Right lobe of liver (tissue), 6 donors: ENCODE data around the gene NEK4. TPM values are rescaled to one million over a fixed set of nuclear protein-coding genes. Genes with fewer than 3 reads are reported as not detected.

ENCODE experiments used
- ATAC-seq, 4 donors: fragments of 200-7000 bp; cut with Tn5 transposase; one replicate each; pipeline ENCODE4 v1.9.1; 2020; ENCODE audit warnings: mild to moderate bottlenecking in 4 of 4, moderate library complexity in 4 of 4
- DNase-seq, 3 donors: peaks; one replicate each; pipeline ENCODE4 v3.0.0-alpha.2; 2020
- H3K27ac ChIP-seq, 3 donors: fragments of 200-600 bp; one replicate each; pipeline ENCODE4 v1.8.0; 2022
- H3K27me3 ChIP-seq, 2 donors: fragments of 200-600 bp; one replicate each; pipeline ENCODE4 v1.8.0; 2022
- H3K36me3 ChIP-seq, 4 donors: fragments of 200-600 bp; sonication (generic) in 1 of 4; one replicate each; pipeline versions ENCODE4 v1.5.1 to v1.8.0; 2017 to 2022; ENCODE audit warnings: control low read depth in 1 of 4
- H3K4me1 ChIP-seq, 4 donors: fragments of 200-600 bp; sonication (generic) in 1 of 4; one replicate each; pipeline versions ENCODE4 v1.5.1 to v1.8.0; 2017 to 2022; ENCODE audit warnings: control low read depth in 1 of 4
- H3K4me3 ChIP-seq, 3 donors: fragments of 200-600 bp; one replicate each; pipeline ENCODE4 v1.8.0; 2022
- H3K9me3 ChIP-seq, 4 donors: fragments of 200-600 bp; sonication (generic) in 1 of 4; one replicate each; pipeline versions ENCODE4 v1.5.1 to v1.8.0; 2017 to 2022; ENCODE audit warnings: control low read depth in 1 of 4
- POLR2A ChIP-seq: fragments of 450-650 bp; IDR thresholded peaks from one replicate; pipeline ENCODE4 v1.6.1; 2017; ENCODE audit warnings: antibody characterized with exemption, mild to moderate bottlenecking
- WGBS: methylation state at CpG from one replicate; pipeline ENCODE4 v1.1.6; 2018; ENCODE audit warnings: low coverage, low lambda C conversion rate; ENCODE audit not compliant: insufficient coverage; ENCODE audit errors: missing lambda C conversion rate; 5-methylcytosine and 5-hydroxymethylcytosine counted together
- intact Hi-C, 2 donors: fragments of 100-400 bp; cut with DNase I; formaldehyde crosslinking; loops; one replicate each; pipeline versions ENCODE4 v1.11.2 to v1.14.1; 2022
- total RNA-seq, 6 experiments: library from RNA; depleted of rRNA in 2 of 6; stranded (reverse); fragments of >200 nt in 2 of 6; fragmentation: NEBNext Ultra II Directional in 3 of 6; extraction: Animal tissue kit (Norgen Biotek cat#: 25700) in 3 of 6; gene quantifications; one replicate each; pipeline versions ENCODE4 v1.1.0 to v1.2.4, GENCODE V29; 2016 to 2023
- TF ChIP-seq, protein P1 (sequence below), 4 donors: fragments of 200-600 bp in 3 of 4; fragments of 450-650 bp in 1 of 4; IDR thresholded peaks; one replicate each; pipeline versions ENCODE4 v1.5.1 to v1.8.0; 2016 to 2022; ENCODE audit warnings: antibody characterized with exemption in 4 of 4, mild to moderate bottlenecking in 2 of 4
- donor health status: DM: no; HTN: yes; CAD: no.
- donor health status: DM: no; HTN: no; CAD: no.
- donor health status: DM: no; HTN: no; CAD: no.
- donor health status: DM: no; HTN: yes; CAD: no.
- donor health status: DM: no; HTN: yes; CAD: no.

The NEK4 gene
- total RNA-seq, 6 experiments from 2014 or later = 7.3 to 18.9 (median 14.8) TPM

GRCh38 chr3:52714335-52715302, 56.1 kb downstream of the NEK4 start:
- H3K4me3 ChIP-seq = no peak overlapping the region
- H3K27ac ChIP-seq = no peak overlapping the region
- peak; percentile 33 to 69 (median 60) for DNase-seq
- no peaks in the 10 kb centered on the region for H3K27me3 ChIP-seq
- no peaks in the 10 kb centered on the region for H3K9me3 ChIP-seq
- WGBS = 75% methylated on average over 9 of the region's 39 CpGs
- TF ChIP-seq, protein P1, sequence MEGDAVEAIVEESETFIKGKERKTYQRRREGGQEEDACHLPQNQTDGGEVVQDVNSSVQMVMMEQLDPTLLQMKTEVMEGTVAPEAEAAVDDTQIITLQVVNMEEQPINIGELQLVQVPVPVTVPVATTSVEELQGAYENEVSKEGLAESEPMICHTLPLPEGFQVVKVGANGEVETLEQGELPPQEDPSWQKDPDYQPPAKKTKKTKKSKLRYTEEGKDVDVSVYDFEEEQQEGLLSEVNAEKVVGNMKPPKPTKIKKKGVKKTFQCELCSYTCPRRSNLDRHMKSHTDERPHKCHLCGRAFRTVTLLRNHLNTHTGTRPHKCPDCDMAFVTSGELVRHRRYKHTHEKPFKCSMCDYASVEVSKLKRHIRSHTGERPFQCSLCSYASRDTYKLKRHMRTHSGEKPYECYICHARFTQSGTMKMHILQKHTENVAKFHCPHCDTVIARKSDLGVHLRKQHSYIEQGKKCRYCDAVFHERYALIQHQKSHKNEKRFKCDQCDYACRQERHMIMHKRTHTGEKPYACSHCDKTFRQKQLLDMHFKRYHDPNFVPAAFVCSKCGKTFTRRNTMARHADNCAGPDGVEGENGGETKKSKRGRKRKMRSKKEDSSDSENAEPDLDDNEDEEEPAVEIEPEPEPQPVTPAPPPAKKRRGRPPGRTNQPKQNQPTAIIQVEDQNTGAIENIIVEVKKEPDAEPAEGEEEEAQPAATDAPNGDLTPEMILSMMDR (IDR thresholded peaks at IDR 0.05) = no peak
- no peak for TF ChIP-seq POLR2A
- H3K4me1 ChIP-seq = peaks cover 0 to 14% (median 5%) of the 10 kb centered on the region in 4 donors
- H3K36me3 ChIP-seq = peaks cover 0 to 3% (median 0%) of the 10 kb centered on the region in 4 donors
- peak; percentile 52 to 70 (median 62) for ATAC-seq
- intact Hi-C loops = no loop called here

- no peak overlapping the region for H3K4me3 ChIP-seq
- no peaks in the 10 kb centered on the region for H3K27me3 ChIP-seq
- intact Hi-C loops = no loop called here
- no peak overlapping the region for H3K27ac ChIP-seq
- 41% methylated on average over 15 of the region's 17 CpGs for WGBS
- DNase-seq (peak; percentile 68 to 87 (median 84)), ATAC-seq (peak; percentile 89 to 95 (median 92))
- peaks cover 0 to 11% (median 4%) of the 10 kb centered on the region in 4 donors for H3K36me3 ChIP-seq
- no peak for TF ChIP-seq POLR2A
- TF ChIP-seq, protein P1 (IDR thresholded peaks at IDR 0.05) = no peak
- peaks cover 0 to 15% (median 6%) of the 10 kb centered on the region in 4 donors for H3K4me1 ChIP-seq
- H3K9me3 ChIP-seq = no peaks in the 10 kb centered on the region
Observed at GRCh38 chr3:52712291-52713212, 58.2 kb downstream of the NEK4 start.

- Histone ChIP-seq H3K27ac (no peak overlapping the region), H3K36me3 (peaks cover 0 to 11% (median 4%) of the 10 kb centered on the region in 4 donors), H3K27me3 (no peaks in the 10 kb centered on the region), H3K4me1 (peaks cover 0 to 26% (median 9%) of the 10 kb centered on the region in 4 donors), H3K4me3 (no peak overlapping the region), H3K9me3 (no peaks in the 10 kb centered on the region)
- TF ChIP-seq, protein P1 (IDR thresholded peaks at IDR 0.05) = no peak
- TF ChIP-seq POLR2A = no peak
- DNase-seq (no peak), ATAC-seq (no peak)
- 62% methylated on average over 2 of the region's 2 CpGs for WGBS
- intact Hi-C loops = no loop called here
Observed at GRCh38 chr3:52710512-52710911, 60.2 kb downstream of the NEK4 start.

DNA sequence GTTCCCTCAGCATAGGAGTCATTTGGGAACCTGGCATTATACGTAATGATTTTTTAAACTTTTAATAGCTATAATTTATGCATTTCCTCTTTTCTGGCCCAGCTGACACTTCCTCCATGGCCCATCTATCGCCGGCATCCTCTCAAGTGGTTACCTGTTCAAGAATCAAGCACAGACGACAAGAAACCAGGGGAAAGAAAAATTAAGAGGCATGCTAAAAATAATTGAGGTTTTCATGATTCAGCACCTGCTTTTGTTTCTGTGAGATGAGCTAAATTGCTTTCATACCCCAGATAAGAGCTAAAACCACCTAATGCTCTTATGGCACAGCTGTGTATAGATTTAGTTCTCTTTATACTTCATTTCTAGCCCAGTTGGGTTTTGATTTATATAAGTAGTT, 63.2 kb downstream of the NEK4 start:
- peaks cover 0 to 35% (median 13%) of the 10 kb centered on the region in 4 donors for H3K4me1 ChIP-seq
- H3K9me3 ChIP-seq = no peaks in the 10 kb centered on the region
- no peak overlapping the region for H3K27ac ChIP-seq
- ATAC-seq (no peak), DNase-seq (no peak)
- 44% methylated on average over 4 of the region's 4 CpGs for WGBS
- no peak for TF ChIP-seq POLR2A
- peaks cover 0 to 11% (median 4%) of the 10 kb centered on the region in 4 donors for H3K36me3 ChIP-seq
- peak overlapping the region in 2 of 3 donors; percentile 89 to 95 for H3K4me3 ChIP-seq
- intact Hi-C loops = no loop called here
- no peaks in the 10 kb centered on the region for H3K27me3 ChIP-seq
